GM06990 (cell line): ENCODE results near the gene DSC1.
"Not testable (repeated sequence)": the region's sequence is repeated elsewhere in the genome, so short reads cannot be mapped to it uniquely, and the experiment has no call there.

Experiments used
- DNase-seq: peaks from one replicate; pipeline ENCODE4 v3.0.0-alpha.2; 2011; ENCODE audit not compliant: insufficient read length; ENCODE audit errors: extremely low read depth
- H3K27me3 ChIP-seq: replicated peaks from 2 replicates; pipeline ENCODE4 v1.6.0; 2011; ENCODE audit warnings: low read length; ENCODE audit not compliant: control insufficient read depth, insufficient read depth
- H3K36me3 ChIP-seq: 2 replicates; pipeline ENCODE4 v1.5.1; 2011; ENCODE audit warnings: low read length; ENCODE audit not compliant: control insufficient read depth, insufficient read depth
- H3K4me3 ChIP-seq: replicated peaks from 2 replicates; pipeline ENCODE4 v1.5.1; 2011; ENCODE audit warnings: low read depth, mild to moderate bottlenecking, control low read depth, low read length
- CTCF ChIP-seq: IDR thresholded peaks from 2 replicates; pipeline ENCODE4 v1.5.1; 2011; ENCODE audit warnings: low read length, control low read depth, mild to moderate bottlenecking, inconsistent platforms; ENCODE audit not compliant: insufficient read depth, poor library complexity, severe bottlenecking

Gene DSC1

GRCh38 chr18:31190919-31191318 lies 28.3 kb upstream of the DSC1 start:
- no peak overlapping the region for H3K4me3 ChIP-seq
- no peaks in the 10 kb centered on the region for H3K36me3 ChIP-seq
- no peak for TF ChIP-seq CTCF
- no peak for DNase-seq
- H3K27me3 ChIP-seq, result no peaks in the 10 kb centered on the region

- H3K4me3 ChIP-seq, result no peak overlapping the region
- DNase-seq, result no peak
- H3K27me3 ChIP-seq, result no peaks in the 10 kb centered on the region
- H3K36me3 ChIP-seq, result no peaks in the 10 kb centered on the region
- TF ChIP-seq CTCF, result no peak
Measured at GRCh38 chr18:31189757-31190156, 27.1 kb upstream of the DSC1 start.

GRCh38 chr18:31185186-31185950 lies 22.7 kb upstream of the DSC1 start:
- DNase-seq, result no peak
- no peaks in the 10 kb centered on the region for H3K36me3 ChIP-seq

GRCh38 chr18:31183302-31183701 lies 20.6 kb upstream of the DSC1 start:
- no peak for TF ChIP-seq CTCF
- Histone ChIP-seq H3K4me3 (no peak overlapping the region), H3K36me3 (no peaks in the 10 kb centered on the region), H3K27me3 (no peaks in the 10 kb centered on the region)
- DNase-seq, result no peak

More at GRCh38 chr18:31185186-31185950, 22.7 kb upstream of the DSC1 start:
- H3K27me3 ChIP-seq, result no peaks in the 10 kb centered on the region
- TF ChIP-seq CTCF, result no peak
- H3K4me3 ChIP-seq, result no peak overlapping the region

GRCh38 chr18:31177369-31177768 lies 14.7 kb upstream of the DSC1 start:
- not testable (repeated sequence) for H3K27me3 ChIP-seq

GRCh38 chr18:31176531-31176930 lies 13.9 kb upstream of the DSC1 start:
- TF ChIP-seq CTCF, result no peak
- Histone ChIP-seq H3K36me3 (no peaks in the 10 kb centered on the region), H3K27me3 (no peaks in the 10 kb centered on the region), H3K4me3 (no peak overlapping the region)
- DNase-seq, result no peak

More at GRCh38 chr18:31177369-31177768, 14.7 kb upstream of the DSC1 start:
- H3K4me3 ChIP-seq, DNase-seq, H3K36me3 ChIP-seq: not testable (repeated sequence)
